Stimulated activated CD8-positive, alpha-beta memory T cell treated with anti-CD3 and anti-CD28 coated beads, Interleukin-4, amount 100 ng/mL, for 1 hour (primary cell): ENCODE results near the gene RACK1.
A peak's percentile ranks its signal among the peaks of the same experiment; 100 is the strongest.

Experiments
- DNase-seq, 2 donors: peaks; one replicate each; pipeline ENCODE4 v3.0.0-alpha.2; 2020; ENCODE audit warnings: low read depth in 2 of 2, low spot score in 1 of 2

Gene RACK1

DNA sequence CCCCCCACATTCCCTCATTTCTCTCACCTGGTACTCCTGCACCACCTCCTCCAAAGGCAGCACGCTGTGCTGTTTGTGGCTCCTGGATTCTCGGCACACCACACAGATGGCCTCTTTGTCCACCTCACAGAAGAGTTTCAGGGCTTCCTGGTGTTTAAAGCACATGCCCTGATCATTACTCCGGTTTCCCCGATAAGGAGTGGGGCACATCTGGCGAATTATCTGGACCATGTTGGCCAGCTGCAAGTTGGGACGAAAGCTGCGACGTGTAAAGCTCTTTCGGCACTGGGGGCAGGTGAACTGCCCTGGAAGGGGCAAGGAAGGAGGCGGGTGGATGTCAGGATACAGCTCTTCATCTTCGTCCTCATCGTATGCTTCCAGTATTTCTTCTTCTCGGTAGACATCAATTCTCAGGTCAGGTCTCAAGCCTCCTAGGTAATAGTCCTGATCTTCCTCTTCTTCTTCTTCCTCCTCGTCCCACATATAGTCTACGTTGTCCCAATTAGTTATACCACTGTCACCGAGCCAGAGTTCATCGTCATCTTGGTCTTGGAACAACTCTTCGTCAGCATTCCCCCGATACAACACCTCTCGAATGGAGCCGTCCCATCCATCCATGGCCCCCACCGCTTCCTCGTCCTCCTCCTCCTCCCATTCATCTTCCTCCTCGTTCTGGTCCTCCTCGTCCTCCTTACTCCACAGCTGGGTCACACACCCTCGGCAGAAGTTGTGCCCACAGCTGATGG lies 16.4 kb upstream of the RACK1 start:
- no peak for DNase-seq

DNA sequence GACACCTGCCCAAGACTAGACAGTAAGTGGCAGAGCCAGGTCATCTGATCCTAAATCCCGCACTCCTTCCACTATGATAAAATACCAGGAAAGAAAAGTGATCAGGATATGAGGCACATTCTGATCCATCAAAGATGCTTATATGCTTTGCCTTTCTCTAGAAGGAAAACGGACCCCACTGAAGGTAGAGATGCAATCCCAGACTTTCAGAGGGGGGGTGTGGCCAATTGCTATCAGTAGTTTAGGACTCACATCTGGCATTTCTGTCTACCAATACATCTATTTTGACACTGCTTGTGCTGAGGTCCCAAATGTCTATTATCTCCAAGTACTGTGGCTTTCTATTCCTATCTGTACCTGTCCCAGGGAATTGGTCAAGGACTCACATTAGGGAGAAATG lies 15.6 kb upstream of the RACK1 start:
- no peak for DNase-seq

DNA sequence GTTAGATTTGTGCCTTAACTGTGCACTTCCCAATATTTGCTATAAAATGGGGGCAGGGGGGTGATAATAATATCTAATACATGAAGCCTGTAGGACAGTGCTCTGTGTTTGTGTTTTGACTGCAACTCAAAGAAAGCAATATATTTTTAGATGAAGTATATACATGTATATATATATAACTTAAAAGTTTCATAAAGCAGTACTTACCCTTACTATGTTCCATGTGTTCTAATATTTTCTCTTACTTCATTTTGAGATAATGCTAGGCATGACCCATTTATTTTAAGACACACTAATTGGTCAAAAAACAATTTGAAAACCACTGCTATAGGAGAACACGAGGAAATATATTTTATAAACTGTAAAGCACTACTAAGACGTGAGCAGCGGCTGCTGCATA lies 14.9 kb upstream of the RACK1 start:
- no peak for DNase-seq

DNA sequence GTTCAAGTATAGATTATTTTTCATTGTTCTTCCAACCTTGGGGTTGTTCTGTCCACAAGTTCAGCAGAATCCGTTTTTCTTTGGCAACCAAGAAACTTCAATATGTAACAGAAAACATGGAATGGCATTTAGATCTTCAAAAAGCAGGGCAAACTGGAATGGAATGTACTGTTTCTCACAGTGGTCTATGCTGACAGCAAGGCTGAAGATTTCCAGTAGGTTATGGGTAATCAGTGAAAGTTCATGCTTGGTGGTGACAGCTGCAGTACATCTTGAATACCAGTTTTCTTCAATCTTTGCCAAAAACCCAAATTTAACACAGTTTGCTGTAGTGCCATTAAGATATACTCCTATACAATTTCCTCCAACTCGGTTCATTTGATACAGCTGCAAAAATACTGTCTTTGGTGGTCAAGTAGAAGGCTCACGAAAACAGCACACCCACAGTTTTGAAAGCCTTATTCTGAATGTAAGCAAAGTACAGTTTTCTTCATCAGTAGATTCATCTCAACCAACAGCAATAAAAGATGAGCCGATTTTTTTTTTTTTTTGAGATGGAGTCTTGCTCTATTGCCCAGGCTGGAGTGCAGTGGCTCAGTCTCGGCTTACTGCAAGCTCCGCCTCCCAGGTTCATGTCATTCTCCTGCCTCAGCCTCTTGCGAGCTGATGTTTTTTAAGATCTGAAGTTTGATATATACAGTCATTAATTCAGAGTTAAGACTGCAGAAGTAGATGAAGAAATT lies 12.3 kb upstream of the RACK1 start:
- DNase-seq = no peak

DNA sequence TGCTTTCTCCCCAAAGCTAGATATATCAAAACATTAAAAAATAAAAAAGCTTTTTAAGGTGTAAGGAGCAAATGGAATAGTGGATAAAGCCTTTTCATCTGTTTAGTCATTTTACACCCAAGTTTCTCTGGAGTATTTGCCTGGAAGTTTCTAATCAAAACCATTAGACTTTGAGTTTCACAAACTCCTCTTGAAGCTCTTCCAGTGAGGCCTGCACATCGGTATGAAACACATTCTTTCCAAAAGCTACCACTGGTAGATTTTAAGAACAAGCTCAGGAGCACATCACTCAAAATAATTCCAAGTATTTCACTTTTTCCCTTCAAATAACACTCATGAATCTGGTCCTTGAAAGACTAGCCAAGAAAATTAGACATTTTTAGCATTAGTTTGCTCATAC lies 11.6 kb upstream of the RACK1 start:
- no peak for DNase-seq

DNA sequence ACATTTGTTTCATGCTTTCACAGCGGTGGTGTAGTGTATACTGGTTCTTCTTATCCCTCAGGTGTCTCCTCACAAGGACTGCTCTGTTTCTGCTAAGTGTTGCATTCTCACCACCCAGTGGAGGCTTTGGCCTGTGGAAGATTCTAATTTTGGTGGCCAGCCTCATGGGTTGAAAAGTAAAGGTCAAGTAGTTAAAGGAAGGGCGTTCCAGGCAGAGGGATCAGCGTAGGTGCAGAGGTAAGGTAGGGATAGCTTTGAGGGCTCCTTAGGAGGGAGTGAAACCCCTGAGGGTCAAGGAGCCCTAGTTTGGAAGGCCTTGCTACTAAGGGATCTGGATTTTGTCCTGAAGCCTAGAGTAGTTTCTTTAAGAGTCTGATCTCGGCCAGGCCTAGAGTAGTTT lies 4.6 kb upstream of the RACK1 start:
- no peak for DNase-seq

DNA sequence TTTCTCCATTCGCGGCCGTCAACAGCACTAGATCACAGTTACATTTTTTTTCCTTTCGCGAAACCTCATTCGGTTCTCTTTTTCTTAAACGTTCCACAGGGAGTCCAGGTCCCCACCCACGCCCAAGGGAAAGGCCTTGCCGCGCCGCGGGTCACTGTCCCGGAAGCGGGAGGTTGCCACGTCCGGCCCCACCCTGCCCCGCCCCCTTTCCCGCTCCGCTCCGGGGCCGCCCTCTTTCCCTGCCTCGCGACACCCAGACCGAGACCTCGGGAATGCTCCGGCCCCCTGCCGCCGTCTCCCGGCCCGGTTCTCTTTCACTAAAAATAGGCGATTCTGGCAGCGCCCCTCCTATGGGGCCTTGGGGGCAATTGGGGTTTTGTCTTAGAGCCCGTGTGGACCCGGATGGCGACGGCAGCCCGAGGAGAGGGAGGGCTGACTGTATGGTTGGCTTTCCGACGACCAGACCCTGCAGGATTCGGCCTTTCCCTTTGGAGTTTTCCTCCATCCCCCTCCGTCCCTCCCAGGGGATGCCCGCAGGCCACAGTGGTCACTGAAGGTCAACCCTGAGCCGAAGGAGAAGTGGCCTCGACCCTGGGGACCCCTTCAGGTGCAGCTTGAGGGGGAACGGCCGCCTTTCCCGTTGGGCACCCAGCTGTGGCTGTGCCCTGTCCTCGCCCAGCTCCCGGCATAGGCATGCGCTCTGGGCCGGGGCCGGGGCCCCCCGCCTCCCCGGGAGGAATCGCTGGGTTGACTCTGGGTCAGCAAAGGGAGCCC lies 2.8 kb upstream of the RACK1 start:
- peak; percentile 57 to 60 for DNase-seq

DNA sequence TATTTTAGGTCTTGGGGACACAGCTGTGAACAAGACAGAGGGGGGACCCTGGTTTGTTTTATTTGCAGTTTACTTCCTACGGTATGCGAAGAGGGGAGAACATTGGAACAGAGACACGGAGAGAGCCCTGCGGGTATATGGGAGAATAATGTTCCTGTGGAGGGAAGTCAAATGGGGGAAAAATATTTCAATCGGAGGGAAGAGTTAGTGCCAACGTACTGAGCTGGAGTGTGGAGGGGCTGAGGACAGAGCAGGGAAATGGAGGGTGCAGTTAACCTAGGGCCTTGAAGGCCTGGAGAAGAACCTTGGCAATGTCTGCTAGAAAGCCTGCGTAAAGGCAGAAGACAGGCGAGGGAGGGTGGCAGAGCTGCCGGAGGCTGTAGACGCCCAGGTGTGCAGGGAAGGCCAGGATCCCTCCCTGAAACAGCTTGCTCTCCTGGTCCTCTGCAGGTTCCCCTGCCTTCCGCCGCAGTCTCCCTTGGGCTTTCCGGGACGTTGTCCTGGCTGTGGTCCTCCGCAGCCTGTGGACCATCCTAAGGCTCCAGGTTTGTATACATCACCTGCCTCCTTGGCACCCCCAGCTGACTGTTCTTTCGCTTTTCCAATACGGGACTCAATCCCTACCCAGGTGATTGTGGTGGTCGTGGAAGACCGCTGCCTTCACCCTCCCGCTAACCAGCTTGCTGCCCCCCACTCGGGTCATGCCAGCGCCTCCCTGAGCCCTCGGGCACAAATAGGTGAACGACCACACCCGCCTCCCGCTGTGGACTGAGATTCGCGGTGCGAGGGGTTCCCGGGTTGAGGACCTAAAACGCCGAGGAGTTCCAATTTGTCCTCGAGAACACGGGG lies 1.9 kb upstream of the RACK1 start:
- no peak for DNase-seq

DNA sequence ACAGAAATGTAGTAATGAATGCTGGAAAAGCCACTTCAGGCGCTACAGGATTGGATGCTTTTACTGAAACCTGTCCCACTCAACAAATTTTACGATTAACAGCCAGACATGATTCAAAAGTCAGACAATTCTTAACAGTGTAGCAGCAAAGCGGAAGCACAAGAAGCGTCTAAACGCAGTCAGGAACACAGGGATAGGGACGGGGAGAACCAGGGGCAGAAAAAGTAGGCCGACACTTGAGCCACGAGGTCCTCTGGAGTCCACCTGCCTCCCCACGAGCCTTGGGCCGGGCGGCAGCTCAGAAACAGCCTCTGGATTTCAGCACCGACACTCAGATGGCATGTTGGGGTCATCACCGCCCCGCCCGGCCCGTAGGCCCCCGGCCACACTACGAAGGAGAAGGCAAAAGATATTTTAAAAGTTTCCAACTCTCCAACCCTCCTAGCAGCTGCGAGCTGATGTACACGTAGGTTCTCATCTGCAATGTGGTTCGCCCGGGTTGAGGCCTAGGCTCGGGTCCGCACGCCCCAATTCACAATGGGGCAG lies 615 bp downstream of the RACK1 start:
- DNase-seq = no peak

DNA sequence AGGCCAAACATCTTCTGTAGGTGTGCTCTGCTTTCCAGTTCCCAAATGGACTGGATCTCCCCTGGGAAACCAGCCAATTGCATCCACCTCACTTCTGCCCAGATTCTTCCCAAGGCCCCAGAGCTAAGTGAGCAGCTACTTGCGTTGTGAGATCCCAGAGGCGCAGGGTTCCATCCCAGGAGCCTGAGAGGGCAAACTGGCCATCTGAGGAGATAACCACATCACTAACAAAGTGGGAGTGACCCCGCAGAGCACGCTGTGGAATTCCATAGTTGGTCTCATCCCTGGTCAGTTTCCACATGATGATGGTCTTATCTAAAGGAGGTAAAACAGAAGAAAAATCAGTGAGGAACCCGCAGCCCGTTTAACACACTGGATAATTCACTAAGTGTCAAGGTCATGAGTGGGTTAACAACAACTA lies 1.7 kb downstream of the RACK1 start:
- no peak for DNase-seq

DNA sequence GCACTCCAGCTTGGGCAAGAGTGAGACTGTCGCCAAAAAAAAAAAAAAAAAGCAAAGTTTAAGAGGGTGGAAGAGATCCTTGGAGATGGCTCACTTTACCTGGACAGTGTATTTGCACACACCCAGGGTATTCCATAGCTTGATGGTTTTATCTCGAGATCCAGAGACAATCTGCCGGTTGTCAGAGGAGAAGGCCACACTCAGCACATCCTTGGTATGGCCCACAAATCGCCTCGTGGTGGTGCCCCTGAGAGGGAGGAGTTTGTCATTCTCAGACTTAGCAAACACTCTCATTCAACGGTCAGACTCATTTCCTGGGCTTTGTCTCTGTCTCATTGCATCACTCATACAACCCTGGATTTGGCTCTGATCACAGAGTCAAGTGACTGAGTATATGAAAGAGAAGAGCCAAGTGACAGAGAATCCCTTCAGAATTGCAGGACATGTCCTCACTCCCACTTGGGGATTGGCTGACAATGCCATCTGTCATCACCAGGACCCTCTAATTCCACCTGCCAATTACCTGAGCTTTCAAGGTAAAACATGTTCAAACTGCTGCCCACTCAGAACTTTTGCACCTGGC lies 2.2 kb downstream of the RACK1 start:
- no peak for DNase-seq

DNA sequence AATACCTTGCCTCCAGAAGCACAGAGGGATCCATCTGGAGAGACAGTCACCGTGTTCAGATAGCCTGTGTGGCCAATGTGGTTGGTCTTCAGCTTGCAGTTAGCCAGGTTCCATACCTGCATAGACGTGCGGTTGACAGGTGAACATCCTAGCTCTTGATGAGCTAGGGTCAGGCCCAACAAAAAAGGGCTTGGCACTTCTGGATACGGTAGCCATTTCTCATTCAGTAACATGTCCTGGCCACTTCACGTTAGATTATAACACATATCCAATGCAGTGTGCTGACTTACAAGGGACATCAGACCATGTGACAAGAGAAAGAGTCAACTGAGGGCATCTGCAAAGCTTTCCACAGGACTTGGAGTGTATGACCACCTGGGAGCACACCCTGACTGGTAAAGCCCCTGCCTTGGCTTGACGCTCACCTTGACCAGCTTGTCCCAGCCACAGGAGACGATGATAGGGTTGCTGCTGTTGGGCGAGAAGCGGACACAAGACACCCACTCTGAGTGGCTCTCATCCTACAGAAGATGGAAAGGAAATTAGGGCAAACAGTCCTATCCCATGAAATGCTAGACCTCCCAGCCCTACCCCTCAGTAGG lies 4.5 kb downstream of the RACK1 start:
- DNase-seq = no peak

DNA sequence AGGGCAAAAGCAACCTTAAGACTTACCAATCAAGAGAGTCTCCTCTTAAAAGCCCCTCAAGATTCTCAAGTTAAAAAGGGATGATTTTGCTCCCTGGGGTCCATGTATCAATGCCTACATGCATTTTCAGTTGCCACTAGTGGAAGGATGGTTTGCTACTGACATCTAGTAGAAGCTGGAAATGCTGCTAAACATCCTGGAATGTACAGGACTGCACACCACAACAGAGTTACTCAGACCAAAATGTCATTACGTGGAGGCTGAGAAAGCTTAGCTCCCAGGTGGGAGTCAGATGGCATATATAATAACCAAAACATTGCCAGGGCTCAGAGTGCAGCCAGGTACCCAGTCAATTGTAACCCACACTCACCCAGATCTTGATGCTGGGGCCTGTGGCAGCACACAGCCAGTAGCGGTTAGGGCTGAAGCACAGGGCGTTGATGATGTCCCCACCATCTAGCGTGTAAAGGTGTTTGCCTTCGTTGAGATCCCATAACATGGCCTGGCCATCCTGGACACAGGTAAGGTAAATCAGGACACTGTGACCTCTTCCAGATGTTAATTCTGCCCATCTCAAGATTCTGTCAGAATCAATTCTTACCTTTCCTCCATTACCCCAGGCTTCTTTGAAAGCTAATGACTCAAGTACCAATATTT lies 5.8 kb downstream of the RACK1 start:
- DNase-seq = no peak

DNA sequence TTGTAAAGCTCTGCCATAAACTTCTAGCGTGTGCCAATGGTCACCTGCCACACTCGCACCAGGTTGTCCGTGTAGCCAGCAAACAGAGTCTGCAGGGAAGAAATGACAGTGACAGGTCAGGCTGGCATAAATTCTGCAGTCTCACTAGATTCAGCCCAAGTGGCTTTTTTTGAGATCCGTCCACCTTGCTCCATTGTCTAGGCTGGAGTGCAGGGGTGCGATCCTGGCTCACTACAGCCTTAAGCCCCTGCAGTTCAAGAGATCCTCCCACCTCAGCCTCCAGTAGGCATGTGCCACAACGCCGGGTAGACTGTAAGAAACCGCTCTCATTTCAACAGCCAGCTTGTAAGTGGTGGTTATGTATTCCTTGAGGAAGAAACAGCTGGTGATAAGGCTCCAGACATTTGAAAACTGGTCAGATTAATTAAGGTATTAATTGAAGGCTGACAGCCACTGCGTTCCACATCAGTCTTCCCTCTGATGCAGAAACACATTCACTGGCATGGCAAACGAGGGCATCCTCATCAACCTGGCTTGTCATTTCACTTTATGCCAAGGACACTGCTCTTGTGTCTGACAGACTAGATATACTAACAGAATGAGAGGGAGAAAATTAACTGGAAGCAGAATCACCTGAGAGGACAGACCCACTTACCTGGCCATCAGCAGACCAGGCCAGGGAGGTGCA lies 6.6 kb downstream of the RACK1 start:
- no peak for DNase-seq

DNA sequence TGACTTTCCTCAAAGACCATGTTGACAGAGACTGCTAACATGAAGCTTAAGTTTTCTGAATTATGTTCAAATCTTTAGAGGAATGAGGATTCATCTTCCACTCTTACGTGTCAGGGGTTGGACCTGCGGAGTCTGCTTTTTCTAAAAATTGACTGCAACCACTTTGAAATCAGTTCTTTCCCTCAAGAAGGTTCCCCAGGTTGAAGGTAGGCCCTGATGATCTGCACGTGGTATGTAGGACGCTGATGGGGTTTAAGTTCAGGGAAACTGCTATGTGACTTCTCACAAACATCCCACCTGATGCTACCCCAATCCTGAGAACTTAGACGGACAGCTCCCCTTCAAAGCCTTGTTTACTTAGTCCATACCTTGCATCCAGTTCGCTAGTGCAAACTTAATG lies 7.2 kb downstream of the RACK1 start:
- no peak for DNase-seq

DNA sequence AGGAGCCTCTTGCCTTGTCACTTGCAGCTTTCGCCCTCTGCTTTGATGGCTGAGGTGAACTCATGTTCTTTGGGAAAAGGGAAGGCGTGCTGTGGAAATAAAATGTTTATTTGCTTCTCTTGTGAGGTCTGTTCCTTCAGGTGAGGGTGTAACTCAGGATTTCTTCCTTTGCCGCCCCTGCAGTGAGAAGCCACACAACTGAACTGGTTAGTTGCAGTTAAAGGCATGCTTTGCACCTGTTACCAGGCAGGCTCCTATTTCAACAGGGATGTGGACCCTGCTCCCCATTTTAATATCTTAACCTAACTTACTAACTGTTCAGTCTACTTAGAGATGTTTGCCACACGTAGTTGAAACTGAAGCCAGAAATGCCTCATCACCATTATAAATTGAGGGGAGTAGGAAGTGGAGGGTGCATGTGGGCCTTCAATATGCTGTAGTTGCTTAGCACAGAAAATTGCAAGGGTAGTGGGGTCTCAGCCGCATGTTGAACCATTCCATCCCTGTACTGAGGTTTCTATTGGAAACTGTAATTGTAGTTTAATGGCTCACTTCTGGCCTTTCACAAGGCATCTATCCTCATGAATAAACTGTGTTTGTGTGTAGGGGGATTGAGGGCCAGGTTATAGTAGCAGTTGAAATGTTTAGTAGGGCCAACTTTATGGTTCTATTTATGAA lies 7.9 kb downstream of the RACK1 start:
- DNase-seq = no peak

DNA sequence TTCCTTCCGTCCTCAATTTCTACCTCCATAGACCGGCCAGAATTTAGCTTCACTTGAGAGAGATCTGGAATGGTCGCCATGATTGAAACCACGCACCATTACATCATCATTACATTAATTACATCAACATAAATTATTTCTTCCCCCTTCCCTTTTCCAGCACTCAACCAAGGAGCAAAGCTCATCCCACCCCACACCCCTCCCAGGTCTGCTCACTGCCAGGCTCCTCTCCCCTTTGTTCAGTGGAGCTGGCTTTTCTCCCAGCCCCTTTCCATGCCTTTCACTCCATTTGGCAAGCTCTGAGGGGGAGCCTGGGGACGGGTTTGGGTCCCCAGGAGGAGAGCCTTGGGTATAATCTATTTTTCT lies 8.4 kb downstream of the RACK1 start:
- DNase-seq = no peak

DNA sequence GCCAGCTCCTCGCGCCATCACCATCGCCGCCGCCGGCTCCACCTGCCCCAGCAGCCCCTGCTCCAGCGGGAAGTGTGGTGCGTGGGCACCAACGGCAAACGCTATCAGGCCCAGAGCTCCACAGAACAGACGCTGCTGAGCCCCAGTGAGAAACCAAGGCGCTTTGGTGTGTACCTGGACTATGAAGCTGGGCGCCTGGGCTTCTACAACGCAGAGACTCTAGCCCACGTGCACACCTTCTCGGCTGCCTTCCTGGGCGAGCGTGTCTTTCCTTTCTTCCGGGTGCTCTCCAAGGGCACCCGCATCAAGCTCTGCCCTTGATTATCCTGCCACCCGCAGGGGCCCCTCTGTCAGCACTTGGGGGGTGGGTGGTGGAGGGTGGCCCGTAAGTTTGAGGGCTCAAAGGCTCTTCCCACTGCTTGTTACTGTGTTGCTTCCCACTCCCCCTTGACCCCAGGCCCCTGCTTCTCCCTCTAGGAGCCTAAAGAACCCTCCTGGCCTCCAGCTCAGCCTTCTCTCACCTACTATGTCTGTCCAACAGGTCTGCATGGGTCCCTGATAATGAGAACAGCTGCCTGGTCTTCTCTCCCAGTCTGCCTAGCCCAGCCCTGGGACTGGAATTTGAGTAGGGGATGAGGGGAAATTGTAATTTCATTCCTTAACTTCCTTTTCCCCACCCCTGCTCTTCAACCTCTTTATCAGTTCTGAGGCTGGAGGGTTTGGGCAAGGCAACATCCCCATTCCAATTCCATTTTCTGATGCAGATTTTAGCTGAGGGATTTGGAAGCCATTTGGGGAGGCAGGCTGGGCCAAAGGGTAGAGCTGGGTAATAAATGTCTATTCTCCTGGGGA lies 9.0 kb downstream of the RACK1 start:
- DNase-seq = no peak
